GM18526 (cell line): ENCODE measurements around the gene CRIP1.

Source experiments
- POLR2A ChIP-seq: IDR thresholded peaks from 3 replicates; pipeline ENCODE4 v1.6.1; 2011; ENCODE audit not compliant: insufficient read length; ENCODE audit errors: extremely low read depth

Gene CRIP1

GRCh38 chr14:105473033-105473676 is 13.5 kb upstream of the CRIP1 start:
- no peak for TF ChIP-seq POLR2A

- no peak for TF ChIP-seq POLR2A
These were observed 12.8 kb upstream of the CRIP1 start for GRCh38 chr14:105473677-105474482.

GRCh38 chr14:105474483-105475268 is 12.0 kb upstream of the CRIP1 start, which contains the start of gene CRIP2:
TSS of gene CRIP2 (plus strand) at chr14:105474821. CDS start at chr14:105474863, 42 bp downstream.
- TF ChIP-seq POLR2A: no peak

GRCh38 chr14:105475269-105476096 is 11.2 kb upstream of the CRIP1 start:
- TF ChIP-seq POLR2A: no peak

GRCh38 chr14:105476097-105476830 is 10.4 kb upstream of the CRIP1 start:
- TF ChIP-seq POLR2A: no peak

- TF ChIP-seq POLR2A: no peak
These were observed 9.6 kb upstream of the CRIP1 start for GRCh38 chr14:105476831-105477659.

GRCh38 chr14:105477660-105478397 is 8.9 kb upstream of the CRIP1 start:
- TF ChIP-seq POLR2A: no peak

GRCh38 chr14:105478398-105479251 is 8.1 kb upstream of the CRIP1 start:
- TF ChIP-seq POLR2A: no peak

GRCh38 chr14:105479431-105480158 is 7.1 kb upstream of the CRIP1 start:
- TF ChIP-seq POLR2A: no peak

- no peak for TF ChIP-seq POLR2A
These were observed 6.4 kb upstream of the CRIP1 start for GRCh38 chr14:105480199-105480746.
